Mucosa of stomach (tissue), 1 donor: ENCODE measurements around the gene KIF11.

Experiments used
- H3K27me3 ChIP-seq: one replicate; pipeline ENCODE4 v1.7.0; 2013; ENCODE audit warnings: mild to moderate bottlenecking, low read length; ENCODE audit not compliant: control insufficient read depth, insufficient read depth
- H3K36me3 ChIP-seq: one replicate; pipeline ENCODE4 v1.7.0; 2013; ENCODE audit warnings: low read length; ENCODE audit not compliant: control insufficient read depth, insufficient read depth
- H3K4me1 ChIP-seq: one replicate; pipeline ENCODE4 v1.7.0; 2013; ENCODE audit warnings: mild to moderate bottlenecking, low read length; ENCODE audit not compliant: control insufficient read depth, insufficient read depth
- H3K4me3 ChIP-seq: one replicate; pipeline ENCODE4 v1.7.0; 2013; ENCODE audit warnings: low read length
- H3K9ac ChIP-seq: one replicate; pipeline ENCODE4 v1.7.0; 2013; ENCODE audit warnings: mild to moderate bottlenecking, low read length, moderate library complexity
- H3K9me3 ChIP-seq: one replicate; pipeline ENCODE4 v1.7.0; 2013; ENCODE audit warnings: mild to moderate bottlenecking, low read length, moderate library complexity; ENCODE audit not compliant: control insufficient read depth
- donor health status: Pancreatic carcinoma.

The KIF11 gene

GRCh38 chr10:92699518-92700381 is 106.8 kb downstream of the KIF11 start:
- Histone ChIP-seq H3K4me1 (no peaks in the 10 kb centered on the region), H3K9ac (peak overlapping the region; percentile 29), H3K4me3 (no peak overlapping the region), H3K27me3 (peaks cover 58% of the 10 kb centered on the region), H3K9me3 (no peaks in the 10 kb centered on the region), H3K36me3 (no peaks in the 10 kb centered on the region)

- no peaks in the 10 kb centered on the region for H3K4me1 ChIP-seq
- no peaks in the 10 kb centered on the region for H3K36me3 ChIP-seq
- H3K9me3 ChIP-seq = no peaks in the 10 kb centered on the region
- H3K9ac ChIP-seq = no peak overlapping the region
- no peak overlapping the region for H3K4me3 ChIP-seq
- peaks cover 37% of the 10 kb centered on the region for H3K27me3 ChIP-seq
Observed at GRCh38 chr10:92702301-92702916, 109.5 kb downstream of the KIF11 start.
